SKM-1 treated with dmso at 0.1 percent for 144 hours (cell line): ENCODE measurements around the gene CGRRF1.

Experiments used
- DNase-seq: peaks from one replicate; lab custom pipeline; 2025; ENCODE audit not compliant: unreplicated experiment; lab: John Stamatoyannopoulos, UW

The CGRRF1 gene

GRCh38 chr14:54538055-54538454, 28.3 kb downstream of the CGRRF1 start:
- DNase-seq = no peak

- no peak for DNase-seq
Observed at GRCh38 chr14:54547583-54547982, 37.9 kb downstream of the CGRRF1 start.

- DNase-seq = no peak
Observed at GRCh38 chr14:54548491-54548890, 38.8 kb downstream of the CGRRF1 start.

- DNase-seq = no peak
Observed at GRCh38 chr14:54549862-54550261, 40.2 kb downstream of the CGRRF1 start.

GRCh38 chr14:54550514-54550913, 40.8 kb downstream of the CGRRF1 start:
- DNase-seq = no peak

- no peak for DNase-seq
Observed at GRCh38 chr14:54554401-54554800, 44.7 kb downstream of the CGRRF1 start.

- no peak for DNase-seq
Observed at GRCh38 chr14:54555651-54556050, 45.9 kb downstream of the CGRRF1 start.

- DNase-seq = no peak
Observed at GRCh38 chr14:54556535-54556934, 46.8 kb downstream of the CGRRF1 start.

- DNase-seq = no peak
Observed at GRCh38 chr14:54562334-54562733, 52.6 kb downstream of the CGRRF1 start.

- DNase-seq = no peak
Observed at GRCh38 chr14:54564071-54564867, 54.6 kb downstream of the CGRRF1 start.

GRCh38 chr14:54564868-54565784, 55.4 kb downstream of the CGRRF1 start:
- no peak for DNase-seq

GRCh38 chr14:54565785-54566409, 56.2 kb downstream of the CGRRF1 start:
- peak; percentile 16 for DNase-seq

- peak; percentile 39 for DNase-seq
Observed at GRCh38 chr14:54566410-54567223, 56.9 kb downstream of the CGRRF1 start, which contains the start of gene SAMD4A. Gene SAMD4A (plus strand): TSS chr14:54567128. CDS start chr14:54567917, 789 bp downstream.

- no peak for DNase-seq
Observed at GRCh38 chr14:54567224-54567638, 57.5 kb downstream of the CGRRF1 start.

GRCh38 chr14:54567639-54568561, 58.2 kb downstream of the CGRRF1 start:
- DNase-seq = no peak

GRCh38 chr14:54568821-54569595, 59.3 kb downstream of the CGRRF1 start:
- DNase-seq = no peak

- DNase-seq = no peak
Observed at GRCh38 chr14:54570047-54570446, 60.3 kb downstream of the CGRRF1 start.

GRCh38 chr14:54570631-54571415, 61.1 kb downstream of the CGRRF1 start:
- no peak for DNase-seq
